Colon (tissue), 2 donors: ENCODE results near the gene TMEM255B.
"Not testable (repeated sequence)": the region's sequence is repeated elsewhere in the genome, so short reads cannot be mapped to it uniquely, and the experiment has no call there.

ENCODE experiments used
- FAIRE-seq: peaks from 2 replicates; lab custom pipeline; 2012; peaks lifted over from hg19 to GRCh38; lab: Jason Lieb, UNC
- donor health status: control.
- donor health status: control.

Gene TMEM255B

DNA sequence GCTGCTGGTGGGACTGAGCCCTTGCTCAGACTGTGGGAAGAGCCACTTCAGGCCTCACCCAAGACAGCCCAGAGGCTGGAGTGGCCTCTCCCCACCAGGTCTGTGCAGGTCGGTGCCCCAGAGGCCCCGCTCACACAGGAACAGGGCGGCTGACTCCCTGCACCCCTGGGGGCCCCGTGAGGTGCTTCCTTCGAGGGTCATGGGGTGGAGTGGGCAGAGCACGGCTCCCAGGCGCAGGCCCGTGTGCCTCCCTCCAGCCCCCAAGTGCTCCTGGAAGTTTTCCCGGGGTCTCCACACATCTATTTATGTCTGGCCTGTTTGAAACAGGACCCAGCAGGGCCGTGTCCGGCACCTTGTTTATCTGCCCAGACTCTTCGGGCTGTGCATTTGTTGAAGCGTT is 9.5 kb upstream of the TMEM255B start:
- FAIRE-seq = no peak

DNA sequence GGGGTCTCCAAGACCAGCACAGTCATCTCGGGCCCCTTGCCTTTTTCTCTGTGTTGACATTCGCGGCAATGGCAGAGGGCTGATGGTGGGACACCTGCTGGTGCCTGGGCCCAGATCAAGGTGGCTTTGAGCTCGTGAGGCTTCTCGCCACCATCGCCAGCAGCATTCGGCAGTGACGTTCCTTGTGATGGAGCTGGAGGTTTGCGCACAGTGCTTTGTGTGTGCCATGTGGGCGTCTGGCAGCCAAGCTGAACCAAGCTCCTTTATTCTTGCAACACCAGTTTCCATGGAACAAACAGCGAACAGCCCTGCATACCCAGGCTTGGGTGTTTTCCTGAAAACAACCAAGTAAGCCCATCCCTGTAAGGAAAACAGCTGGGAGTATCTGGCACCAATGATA is 9.1 kb upstream of the TMEM255B start:
- FAIRE-seq = no peak

DNA sequence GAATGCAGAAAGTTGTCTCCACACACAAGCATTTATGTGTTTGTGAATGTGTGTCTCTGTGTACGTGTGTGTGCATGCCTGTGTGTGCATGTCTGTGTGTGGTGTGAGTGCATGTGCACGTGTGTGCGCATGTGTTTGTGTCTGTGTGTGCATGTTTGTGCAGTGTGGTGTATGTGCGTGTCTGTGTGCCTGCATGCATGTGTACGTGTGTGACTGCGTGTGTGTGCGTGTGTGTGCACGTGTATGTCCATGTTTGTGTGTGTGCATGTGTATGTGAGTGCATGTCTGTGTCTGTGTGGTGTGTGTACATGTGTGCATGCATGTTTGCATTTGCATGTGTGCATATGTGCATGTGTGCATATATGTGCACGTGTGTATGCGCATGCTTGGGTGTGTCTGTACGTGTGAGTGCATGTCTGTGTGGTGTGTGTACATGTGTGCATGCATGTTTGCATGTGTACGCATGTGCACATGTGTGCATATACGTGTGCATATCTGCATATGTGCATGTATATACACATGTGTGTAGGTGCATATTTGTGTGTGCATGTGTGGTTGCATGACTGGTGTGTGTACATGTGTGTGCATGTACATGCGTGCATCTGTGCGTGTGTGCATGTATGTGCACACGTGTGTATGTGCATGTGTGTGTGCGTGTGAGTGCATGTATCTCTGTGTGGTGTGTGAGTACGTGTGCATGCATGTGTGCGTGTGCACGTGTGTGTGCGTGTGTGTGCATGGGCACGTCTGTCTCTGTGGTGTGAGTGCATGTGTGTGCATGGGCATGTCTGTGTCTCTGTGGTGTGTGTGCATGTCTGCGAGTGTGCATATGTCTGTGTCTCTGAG is 8.2 kb upstream of the TMEM255B start:
- FAIRE-seq = no peak

DNA sequence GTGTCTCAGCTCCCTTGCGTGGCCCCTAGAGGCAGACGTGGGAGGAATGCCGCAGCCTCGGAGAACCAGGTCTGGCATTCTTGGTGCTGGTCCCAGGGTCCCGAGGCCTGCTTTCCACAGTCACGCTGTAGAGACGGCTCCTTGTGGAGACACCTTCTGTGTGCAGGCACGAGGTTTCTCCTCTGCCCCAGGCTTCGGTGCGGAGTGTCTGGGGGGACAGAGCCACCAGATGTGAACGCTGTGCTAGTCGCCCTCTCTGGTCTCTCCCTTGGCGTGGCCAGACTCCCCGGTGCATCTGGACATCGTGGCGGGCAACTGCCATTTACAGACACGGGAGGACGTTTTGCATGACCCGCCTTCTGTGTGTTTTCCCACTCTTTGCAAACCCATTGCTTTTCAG is 7.5 kb upstream of the TMEM255B start:
- no peak for FAIRE-seq

DNA sequence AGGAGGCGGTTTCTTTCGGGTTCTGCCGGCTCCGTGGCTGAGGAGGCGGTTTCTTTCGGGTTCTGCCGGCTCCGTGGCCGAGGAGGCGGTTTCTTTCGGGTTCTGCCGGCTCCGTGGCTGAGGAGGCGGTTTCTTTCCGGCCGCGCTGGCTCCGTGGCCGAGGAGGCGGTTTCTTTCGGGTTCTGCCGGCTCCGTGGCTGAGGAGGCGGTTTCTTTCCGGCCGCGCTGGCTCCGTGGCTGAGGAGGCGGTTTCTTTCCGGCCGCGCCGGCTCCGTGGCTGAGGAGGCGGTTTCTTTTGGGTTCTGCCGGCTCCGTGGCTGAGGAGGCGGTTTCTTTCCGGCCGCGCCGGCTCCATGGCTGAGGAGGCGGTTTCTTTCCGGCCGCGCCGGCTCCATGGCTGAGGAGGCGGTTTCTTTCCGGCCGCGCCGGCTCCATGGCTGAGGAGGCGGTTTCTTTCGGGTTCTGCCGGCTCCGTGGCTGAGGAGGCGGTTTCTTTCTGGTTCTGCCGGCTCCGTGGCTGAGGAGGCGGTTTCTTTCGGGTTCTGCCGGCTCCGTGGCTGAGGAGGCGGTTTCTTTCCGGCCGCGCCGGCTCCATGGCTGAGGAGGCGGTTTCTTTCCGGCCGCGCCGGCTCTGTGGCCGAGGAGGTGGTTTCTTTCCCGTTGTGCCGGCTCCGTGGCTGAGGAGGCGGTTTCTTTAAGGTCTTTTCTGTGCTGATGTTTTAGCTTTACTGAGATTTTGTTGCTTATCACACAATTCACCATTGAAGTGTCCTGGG is 6.6 kb upstream of the TMEM255B start:
- not testable (repeated sequence) for FAIRE-seq

DNA sequence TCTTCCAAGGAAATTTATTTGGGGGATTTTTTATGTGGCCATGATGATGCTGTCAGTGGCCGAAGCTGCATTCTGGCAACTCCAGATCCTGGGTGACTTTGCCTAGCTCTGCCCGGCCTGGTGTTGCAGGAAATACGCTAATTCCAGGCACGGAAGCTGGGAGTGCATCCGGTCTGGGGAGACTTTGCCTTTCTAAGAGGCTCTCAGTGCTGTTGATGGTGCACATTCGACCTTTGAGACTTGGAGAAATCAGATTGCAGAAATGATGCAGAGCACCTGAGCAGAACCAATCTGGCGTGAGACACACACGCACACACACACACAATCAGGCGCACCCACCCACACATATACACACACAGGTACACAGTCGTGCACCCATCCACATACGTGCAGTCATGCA is 5.9 kb upstream of the TMEM255B start:
- FAIRE-seq = no peak

DNA sequence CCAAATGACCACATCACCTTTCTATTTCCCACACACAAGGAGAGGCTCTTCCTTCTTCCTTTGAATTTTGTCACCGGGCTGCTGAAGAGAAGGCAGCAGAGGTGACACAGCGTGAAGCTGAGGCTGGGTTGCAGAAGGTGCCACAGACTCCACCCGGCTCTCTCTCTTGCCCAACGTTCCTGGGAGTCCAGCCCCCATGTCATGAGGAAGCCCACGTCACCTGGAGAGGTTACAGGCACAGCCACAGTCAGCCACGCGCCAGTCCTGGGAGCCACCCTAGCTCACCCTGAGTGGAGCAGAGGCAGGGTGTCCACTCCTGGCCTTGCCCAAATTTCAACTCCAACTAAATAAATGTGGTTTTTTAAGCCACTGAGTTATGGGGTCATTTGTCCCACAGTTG is 4.8 kb upstream of the TMEM255B start:
- no peak for FAIRE-seq

DNA sequence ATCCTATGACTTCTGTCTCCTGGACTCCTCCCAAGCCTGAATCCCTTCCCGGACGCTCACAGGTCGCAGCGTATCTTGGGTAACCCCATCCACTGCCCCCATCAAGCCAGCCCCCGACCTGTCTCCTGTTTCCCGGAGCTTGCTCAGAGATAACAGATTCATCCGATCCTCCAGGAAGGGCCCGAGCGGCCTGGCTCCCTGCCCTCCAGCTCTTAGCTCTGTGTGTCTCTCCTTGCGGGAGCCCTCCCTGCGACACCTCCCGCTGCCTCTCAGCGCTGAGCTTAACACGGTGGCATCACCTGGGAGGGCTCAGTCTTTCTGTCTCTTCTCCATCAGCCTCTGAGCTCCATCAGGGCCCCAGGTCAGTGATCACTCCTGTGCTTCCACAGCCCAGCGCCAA is 4.3 kb upstream of the TMEM255B start:
- no peak for FAIRE-seq

DNA sequence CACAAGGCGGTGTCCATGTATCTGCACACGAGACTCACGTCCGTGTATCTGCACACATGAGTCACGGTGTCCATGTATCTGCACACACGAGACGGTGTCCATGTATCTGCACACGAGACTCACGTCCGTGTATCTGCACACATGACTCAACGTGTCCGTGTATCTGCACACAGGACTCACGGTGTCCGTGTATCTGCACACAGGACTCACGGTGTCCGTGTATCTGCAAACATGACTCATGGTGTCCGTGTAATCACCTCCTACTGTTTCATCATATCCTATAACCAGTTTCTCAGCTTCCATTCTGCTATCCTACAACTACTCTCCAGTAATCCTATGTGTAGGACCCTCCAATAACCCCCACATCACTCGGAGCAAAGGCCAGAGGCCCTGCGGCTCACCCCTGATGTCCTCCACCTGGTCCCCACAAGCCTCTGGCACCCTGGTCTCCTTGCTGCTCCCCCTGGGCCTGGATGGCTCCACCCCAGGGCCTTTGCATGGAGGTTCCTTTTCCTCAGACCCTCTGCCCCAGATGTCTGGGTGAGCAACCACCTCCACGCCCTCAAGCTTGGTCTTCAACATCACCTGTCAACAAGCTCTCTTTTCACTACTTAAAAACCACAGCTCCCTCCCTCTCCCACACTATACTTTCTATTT is 2.5 kb upstream of the TMEM255B start:
- no peak for FAIRE-seq

DNA sequence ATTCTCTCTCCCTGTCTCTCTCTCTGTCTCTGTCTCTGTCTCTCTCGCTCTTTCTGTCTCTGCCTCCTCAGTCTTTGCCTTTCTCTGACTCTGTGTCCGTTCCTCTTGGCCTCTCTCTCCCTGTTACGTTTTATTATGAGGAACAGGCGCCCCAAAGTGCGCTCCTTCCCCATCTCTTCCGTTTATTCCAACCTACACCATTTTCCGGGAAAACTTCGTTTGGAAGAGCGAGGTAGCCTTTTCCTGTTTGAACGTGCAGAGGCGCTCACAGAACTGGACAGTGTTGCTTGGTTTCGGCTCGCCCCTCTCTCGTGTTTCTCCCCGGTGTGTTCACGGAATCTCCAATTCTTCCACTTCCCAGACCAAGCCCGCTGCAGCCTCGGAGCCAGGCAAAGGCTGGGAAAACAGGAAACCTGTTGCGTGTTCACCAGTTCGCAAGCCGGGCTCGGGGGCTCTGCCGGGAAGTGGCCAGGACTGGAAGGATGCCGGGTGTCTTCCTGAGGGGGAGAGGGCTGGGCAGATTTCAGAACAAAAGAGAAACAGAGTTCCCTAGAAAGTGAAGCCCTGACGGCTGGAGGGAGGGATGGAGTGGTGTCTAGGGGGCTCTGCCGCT is 605 bp downstream of the TMEM255B start:
- no peak for FAIRE-seq

DNA sequence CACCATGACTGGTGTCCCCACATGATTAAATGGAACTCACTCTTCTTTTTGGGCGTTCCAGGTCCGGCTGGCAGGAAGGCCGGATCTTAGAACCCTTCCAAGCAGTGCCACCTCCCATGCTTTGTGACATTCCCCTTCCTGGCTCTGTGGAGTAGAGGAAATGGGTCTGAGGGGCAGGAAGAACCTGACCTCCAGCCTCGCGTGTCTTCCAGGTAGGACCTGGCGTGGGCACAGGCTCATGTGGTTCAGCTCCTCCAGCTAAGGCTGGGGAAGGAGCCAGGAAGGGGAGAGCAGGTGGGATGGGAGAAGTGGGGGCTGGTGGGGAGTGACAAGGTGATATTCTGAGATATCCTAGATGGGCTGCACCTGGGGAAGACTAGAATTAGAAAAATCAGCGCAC is 2.1 kb downstream of the TMEM255B start:
- FAIRE-seq = no peak

DNA sequence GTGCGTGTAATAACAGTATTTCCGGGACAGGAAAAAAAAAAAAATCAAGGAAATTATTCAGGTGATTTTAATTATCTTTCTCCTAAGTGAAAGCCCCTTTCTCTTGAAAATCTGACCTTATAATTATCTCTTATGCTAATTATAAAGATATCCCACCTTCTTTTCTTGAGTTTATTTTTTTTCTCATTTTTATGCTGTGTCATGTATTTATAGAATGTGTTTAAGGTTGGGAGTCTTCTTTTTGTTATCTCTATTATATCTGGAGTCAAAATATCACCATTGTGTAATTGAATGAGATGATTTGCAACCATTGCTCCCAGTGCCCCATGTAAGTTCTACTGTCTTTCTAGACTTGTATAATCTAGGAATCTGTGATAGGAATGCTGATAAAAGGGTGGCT is 3.0 kb downstream of the TMEM255B start:
- no peak for FAIRE-seq

DNA sequence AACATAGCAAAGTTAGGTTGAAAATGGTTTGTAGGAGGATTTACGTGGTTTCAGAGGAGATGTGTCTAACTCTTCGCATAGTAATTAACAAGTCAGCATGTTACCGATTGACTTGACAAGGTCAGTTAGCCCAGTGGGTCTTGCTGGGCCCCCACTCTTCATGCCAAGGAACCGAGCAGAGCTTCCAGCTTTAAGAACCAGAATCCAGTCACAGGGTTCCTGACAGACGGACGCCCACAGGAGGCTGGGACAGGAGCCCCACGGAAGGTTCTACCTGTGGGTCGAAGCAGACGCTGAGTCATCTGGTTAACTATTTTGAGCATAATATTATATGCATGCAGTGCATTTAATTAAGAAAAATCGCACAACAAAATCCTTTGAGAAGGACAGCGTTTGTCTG is 3.5 kb downstream of the TMEM255B start:
- no peak for FAIRE-seq

DNA sequence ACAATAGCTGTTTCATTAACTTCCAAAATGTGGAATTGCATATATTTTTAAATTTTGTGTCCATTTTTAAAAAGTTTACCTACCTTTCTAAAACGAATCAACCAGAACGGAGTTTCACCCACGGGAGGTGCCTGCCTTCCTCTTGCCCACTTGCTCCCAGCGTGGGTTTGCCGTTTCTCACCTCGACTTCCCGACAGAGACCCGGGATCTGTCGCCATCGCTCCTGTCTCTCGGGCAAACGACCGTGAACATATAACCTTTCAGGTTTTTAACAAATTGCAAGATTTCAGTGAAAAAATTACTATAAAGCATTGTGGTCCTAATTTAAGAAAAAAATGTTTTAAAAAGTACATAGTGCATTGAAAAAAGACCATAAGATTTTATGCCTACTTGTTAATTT is 4.2 kb downstream of the TMEM255B start:
- FAIRE-seq = no peak

DNA sequence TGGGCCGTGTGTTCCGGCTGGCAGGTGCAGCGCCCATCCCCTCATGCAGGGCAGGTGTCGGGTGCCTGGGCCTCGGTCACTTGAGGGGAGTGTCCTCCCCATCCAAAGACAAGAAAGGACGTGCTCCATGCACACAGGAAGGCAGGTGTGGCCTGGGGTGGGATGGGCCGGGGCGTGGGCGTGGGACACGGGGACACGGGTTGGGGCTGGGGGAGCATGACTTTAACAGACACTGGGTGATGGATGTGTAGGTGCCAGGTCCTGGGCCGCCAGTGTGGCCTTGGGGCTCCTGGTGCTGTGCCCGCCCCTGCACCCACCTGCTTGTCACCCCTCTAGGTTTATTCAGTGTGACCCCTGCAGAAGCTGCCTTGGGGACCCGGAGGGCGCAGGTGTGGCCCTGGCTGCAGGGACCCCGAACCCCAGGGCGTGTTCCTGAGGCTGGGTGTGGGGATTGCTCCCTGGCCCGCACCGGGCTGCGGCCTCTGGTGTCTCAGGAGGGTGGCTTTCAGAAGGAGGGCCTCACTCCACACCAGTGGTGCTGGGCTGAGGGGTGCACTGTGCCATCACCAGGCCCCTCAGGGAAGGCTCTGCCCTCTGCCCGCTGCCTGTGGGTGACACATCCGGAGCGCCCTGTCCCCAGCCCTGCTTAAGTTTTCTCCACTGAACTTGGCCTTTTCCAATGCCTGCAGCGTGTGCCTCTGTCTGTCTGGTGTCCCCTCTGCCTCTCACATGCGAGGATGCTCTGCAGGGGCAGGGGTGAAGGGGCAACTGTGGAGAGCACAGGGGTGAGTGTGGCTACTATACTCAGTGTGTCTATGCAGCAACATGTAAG is 5.2 kb downstream of the TMEM255B start:
- FAIRE-seq = no peak

DNA sequence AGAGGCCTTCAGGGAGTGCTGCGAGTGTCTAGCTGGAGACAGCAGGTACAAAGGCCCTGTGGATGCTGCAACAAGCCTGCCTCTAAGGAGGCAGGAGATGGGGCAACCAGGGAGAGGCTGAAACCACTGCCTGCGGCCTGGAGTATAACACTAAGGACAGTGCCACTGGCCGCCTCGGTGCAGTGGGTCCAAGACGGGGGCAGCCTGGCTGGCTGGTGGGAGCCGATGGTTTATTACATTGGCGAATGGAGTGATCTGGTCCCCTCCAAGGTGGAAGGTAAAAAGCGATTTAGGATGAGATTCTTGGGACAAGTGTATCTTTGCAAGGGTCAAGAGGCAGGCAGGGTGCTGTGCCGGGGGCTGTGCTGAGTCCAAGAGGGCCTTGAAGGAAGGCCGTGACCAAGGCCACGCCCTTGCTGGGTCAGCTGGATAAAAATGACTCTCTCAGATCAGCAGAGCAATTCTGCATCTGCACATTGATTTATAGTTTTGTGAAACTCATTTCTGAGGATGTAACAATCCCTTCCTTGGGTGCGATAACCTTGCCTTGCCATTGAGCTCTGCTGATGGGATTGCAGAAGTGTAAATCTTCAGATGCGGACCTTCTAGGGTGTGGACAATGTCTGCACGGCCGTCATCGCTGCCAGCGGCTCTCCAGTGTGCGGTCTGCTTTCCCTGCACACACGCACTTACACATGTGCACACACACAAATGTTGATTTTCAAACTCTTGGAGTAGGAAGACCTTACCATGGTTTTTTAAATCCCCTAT is 6.0 kb downstream of the TMEM255B start:
- no peak for FAIRE-seq

DNA sequence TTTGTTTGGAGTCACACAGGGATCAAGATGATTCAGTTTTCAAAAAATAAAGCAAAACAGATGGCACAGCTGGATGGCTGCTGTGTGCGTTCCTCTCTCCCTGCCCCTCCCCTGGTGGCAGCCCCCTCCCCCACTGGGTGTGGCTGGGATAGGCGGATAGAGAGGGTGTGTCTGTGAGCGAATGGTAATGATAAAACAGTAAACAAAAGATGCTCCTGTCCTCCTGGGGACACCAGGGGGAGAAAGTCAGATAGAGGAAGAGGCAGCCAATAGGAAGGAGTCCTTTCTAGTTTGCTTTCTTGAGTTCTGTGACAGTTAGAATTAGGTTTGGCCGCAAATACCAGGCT is 6.5 kb downstream of the TMEM255B start:
- no peak for FAIRE-seq

DNA sequence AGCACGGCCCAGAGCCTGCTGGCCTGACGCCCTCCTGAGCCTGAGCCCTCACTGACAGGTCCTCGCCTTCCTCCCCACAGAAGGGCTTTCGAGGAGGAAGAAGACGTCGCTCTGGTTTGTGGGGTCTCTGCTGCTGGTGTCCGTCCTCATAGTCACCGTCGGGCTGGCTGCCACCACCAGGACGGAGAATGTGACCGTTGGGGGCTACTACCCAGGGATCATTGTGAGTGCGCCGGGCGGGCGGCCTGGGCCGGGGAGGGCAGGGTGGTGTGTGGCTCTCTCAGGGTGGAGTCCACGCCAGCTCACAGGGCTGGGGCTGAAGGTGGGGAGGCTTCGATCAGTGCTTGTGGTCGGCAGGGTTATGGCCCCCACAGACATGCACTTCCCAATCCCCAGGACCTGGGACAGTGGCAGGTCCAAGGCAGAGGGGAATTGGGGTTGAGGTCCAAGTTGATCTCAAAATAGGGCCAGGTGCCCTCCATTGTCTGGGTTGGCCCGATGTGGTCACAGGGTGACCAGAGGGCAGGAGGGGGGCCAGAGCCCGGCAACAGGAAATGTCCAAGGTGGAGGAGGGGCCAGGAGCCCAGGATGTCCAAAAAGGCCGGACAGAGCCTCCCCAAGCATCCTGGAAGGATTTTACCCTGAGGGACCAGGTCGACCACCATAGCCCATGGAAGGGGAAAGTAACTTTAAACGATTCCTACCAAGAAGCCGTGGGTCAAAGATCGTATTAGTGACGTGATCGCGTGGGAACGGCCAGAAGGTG is 7.2 kb downstream of the TMEM255B start:
- FAIRE-seq = no peak

DNA sequence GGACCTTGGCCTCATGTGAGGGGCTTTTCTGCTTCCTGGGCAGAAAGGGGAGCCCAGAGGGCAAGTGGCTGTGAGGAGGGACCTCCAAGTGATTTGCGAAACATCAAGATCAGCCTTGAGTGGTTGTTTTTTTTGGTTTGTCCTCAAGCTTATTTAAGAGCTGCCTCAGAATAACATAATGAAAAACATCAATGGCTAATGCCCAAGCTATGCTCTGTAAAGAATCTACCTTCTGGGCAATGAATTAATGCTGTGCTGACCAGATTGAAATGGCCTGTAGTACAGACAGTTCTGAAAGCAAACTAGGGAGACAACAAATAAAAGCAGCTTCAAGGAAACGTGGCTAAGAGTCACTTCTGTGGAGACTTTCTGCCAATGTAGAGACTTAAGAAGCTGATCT is 8.3 kb downstream of the TMEM255B start:
- no peak for FAIRE-seq
